ENCODE data around the gene TMPRSS4.

GRCh38 chr11:118028626-118029025 lies 48.3 kb upstream of the TMPRSS4 start:
- TF ChIP-seq CBX2 (IDR thresholded peaks at IDR 0.05; ENCODE audit: low read depth, low read length) (no peak), CBX2 (CRISPR knock-in tag; IDR thresholded peaks at IDR 0.05; ENCODE audit: low read depth) (no peak), ATF2 (CRISPR knock-in tag; IDR thresholded peaks at IDR 0.05) (no peak), KAT2B (IDR thresholded peaks at IDR 0.05; ENCODE audit: borderline replicate concordance, low read depth, low read length) (no peak)

All from HepG2 (cell line).